Gastrocnemius medialis (tissue), 4 donors: ENCODE results near the gene SYT1.

Source experiments
- CTCF ChIP-seq, 5 experiments: fragments of 450-650 bp in 3 of 5; fragments of 200-600 bp in 2 of 5; sonication (generic) in 2 of 5; IDR thresholded peaks in 4 of 5; conservative IDR thresholded peaks in 1 of 5; 1 replicate in 4 of 5; 2 replicates in 1 of 5; pipeline ENCODE4 v1.5.1; 2016 to 2019; ENCODE audit warnings: antibody characterized with exemption in 5 of 5, mild to moderate bottlenecking in 3 of 5, moderate library complexity in 3 of 5
- POLR2A ChIP-seq, 2 donors: fragments of 450-650 bp; IDR thresholded peaks; one replicate each; pipeline ENCODE4 v1.6.1; 2017; ENCODE audit warnings: antibody characterized with exemption in 2 of 2, mild to moderate bottlenecking in 2 of 2, moderate library complexity in 2 of 2

DNA sequence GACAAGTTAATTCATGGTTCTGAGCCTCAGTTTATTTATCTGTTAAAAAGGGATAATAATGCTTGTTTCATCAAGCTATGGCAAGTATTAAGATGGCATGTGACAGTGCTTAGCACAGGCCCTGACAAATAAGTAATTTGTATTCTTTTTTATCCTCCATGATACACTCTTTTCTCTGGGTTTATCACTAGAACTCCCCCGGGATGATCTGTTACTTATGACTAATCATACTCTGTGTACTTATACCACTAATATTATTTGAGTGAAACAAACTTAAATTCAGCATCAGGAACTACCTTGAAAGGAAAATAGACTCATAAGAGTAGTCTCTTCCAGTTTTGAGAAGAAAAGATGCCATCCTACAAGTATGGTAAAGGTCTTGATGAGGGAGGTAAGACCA is 542.4 kb downstream of the SYT1 start:
- TF ChIP-seq CTCF (IDR thresholded peaks at IDR 0.05 in 4 of 5, conservative IDR thresholded peaks at IDR 0.05 in 1 of 5) (no peak), POLR2A (IDR thresholded peaks at IDR 0.05) (no peak)
